Glutamatergic neuron (in vitro differentiated cells): ENCODE results near the gene URGCP. TPM values are rescaled to one million over a fixed set of nuclear protein-coding genes. Genes with fewer than 3 reads are reported as not detected.

Experiments
- DNase-seq: peaks from one replicate; pipeline ENCODE4 v3.0.0; 2022
- H3K27ac Mint-ChIP-seq: one replicate; pipeline ENCODE4 v1.8.0; 2020; ENCODE audit warnings: mild to moderate bottlenecking, mixed read lengths, inconsistent platforms; ENCODE audit not compliant: unreplicated experiment
- H3K27me3 Mint-ChIP-seq: one replicate; pipeline ENCODE4 v1.8.0; 2020; ENCODE audit warnings: mild to moderate bottlenecking, moderate library complexity, mixed read lengths, inconsistent platforms; ENCODE audit not compliant: unreplicated experiment
- H3K36me3 Mint-ChIP-seq: one replicate; pipeline ENCODE4 v1.8.0; 2020; ENCODE audit warnings: mild to moderate bottlenecking, mixed read lengths, inconsistent platforms; ENCODE audit not compliant: unreplicated experiment
- H3K4me1 Mint-ChIP-seq: one replicate; pipeline ENCODE4 v1.8.0; 2020; ENCODE audit warnings: mild to moderate bottlenecking, low read depth, mixed read lengths, inconsistent platforms; ENCODE audit not compliant: unreplicated experiment
- H3K4me3 Mint-ChIP-seq: one replicate; pipeline ENCODE4 v1.8.0; 2020; ENCODE audit warnings: mild to moderate bottlenecking, mixed read lengths, inconsistent platforms; ENCODE audit not compliant: unreplicated experiment
- H3K9me3 Mint-ChIP-seq: one replicate; pipeline ENCODE4 v1.8.0; 2020; ENCODE audit warnings: mild to moderate bottlenecking, moderate library complexity, mixed read lengths, inconsistent platforms; ENCODE audit not compliant: unreplicated experiment
- total RNA-seq: library from RNA; stranded (reverse); fragmentation: NEBNext Ultra II Directional; extraction: Animal tissue kit (Norgen Biotek cat#: 25700); gene quantifications from one replicate; pipeline ENCODE4 v1.2.1, GENCODE V29; 2021; ENCODE audit not compliant: unreplicated experiment
- TF ChIP-seq, protein P1 (sequence below): fragments of 200-600 bp; sonication (generic); IDR thresholded peaks from one replicate; pipeline ENCODE4 v1.5.0; 2021; ENCODE audit not compliant: partially characterized antibody, unreplicated experiment

The URGCP gene
- total RNA-seq, 1 donor from 2014 or later: 17.8 TPM

DNA sequence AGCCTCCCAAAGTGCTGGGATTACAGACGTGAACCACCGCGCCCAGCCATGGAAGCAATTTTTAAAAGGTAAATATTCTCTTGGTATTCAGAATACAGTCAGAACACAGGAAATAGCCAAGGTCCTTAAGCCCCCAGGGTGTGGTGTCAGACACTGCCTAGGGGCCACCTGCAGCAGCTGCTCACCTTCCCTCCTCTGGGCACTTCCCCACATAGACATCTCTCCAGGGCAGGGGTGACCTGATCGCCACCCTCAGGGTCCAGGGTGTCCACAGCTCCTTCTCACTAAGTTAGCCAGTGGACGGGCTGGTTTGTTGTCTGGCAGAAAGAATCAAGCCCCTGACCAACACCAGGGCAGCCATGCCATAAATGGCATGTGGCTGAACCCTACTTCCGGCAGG lies 15.9 kb downstream of the URGCP start:
- TF ChIP-seq, protein P1, sequence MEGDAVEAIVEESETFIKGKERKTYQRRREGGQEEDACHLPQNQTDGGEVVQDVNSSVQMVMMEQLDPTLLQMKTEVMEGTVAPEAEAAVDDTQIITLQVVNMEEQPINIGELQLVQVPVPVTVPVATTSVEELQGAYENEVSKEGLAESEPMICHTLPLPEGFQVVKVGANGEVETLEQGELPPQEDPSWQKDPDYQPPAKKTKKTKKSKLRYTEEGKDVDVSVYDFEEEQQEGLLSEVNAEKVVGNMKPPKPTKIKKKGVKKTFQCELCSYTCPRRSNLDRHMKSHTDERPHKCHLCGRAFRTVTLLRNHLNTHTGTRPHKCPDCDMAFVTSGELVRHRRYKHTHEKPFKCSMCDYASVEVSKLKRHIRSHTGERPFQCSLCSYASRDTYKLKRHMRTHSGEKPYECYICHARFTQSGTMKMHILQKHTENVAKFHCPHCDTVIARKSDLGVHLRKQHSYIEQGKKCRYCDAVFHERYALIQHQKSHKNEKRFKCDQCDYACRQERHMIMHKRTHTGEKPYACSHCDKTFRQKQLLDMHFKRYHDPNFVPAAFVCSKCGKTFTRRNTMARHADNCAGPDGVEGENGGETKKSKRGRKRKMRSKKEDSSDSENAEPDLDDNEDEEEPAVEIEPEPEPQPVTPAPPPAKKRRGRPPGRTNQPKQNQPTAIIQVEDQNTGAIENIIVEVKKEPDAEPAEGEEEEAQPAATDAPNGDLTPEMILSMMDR: no peak
- H3K27ac Mint-ChIP-seq: peak overlapping the region; percentile 33
- no peak overlapping the region for H3K4me3 Mint-ChIP-seq
- H3K36me3 Mint-ChIP-seq: no peaks in the 10 kb centered on the region
- no peak for DNase-seq
- peaks cover 4% of the 10 kb centered on the region for H3K27me3 Mint-ChIP-seq
- H3K4me1 Mint-ChIP-seq: peaks cover 9% of the 10 kb centered on the region
- peaks cover 1% of the 10 kb centered on the region for H3K9me3 Mint-ChIP-seq

DNA sequence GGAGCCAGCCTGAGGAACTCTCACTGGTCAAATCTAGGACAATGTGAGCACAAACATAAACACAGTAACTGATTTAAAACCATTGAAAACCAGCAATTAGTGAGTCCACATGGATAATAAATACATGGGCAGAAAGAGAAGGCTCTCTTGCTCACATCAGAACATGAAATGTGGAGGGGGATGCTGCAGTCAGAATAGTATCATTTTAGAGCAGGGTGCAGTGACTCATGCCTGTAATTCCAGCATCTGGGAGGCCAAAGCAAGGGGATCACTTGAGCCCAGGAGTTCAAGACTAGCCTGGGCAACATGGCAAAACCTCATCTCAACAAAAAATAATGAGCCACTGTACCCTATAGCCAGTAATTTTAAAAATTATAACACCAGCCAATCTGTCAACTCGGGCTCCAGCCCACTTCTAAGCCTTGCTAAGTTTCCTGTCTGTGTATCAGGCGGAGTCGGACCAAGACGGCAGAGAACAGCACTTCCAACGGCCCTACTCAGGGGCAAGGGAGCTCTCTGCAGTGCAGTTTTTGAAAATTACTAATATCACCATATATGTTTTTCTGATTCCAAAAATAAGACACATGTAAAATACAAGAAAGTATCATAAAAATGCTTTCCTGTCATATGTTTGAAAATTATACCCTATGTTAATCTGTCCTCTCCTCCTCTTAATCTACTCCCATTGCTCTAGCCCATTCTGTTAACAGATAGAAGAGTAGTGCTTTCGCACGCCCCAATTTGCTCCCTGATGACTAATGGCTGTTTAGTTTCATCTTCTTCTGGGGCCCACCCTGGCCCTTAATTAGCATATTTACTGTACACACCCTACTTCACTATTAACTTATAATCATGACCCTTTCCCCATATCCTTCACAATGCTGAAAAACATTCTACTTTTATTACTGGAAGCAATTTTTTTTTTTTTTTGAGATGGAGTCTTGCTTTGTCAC lies 17.1 kb downstream of the URGCP start:
- no peak for DNase-seq
- peaks cover 9% of the 10 kb centered on the region for H3K4me1 Mint-ChIP-seq
- H3K4me3 Mint-ChIP-seq: no peak overlapping the region
- H3K9me3 Mint-ChIP-seq: peaks cover 1% of the 10 kb centered on the region
- H3K36me3 Mint-ChIP-seq: no peaks in the 10 kb centered on the region
- peaks cover 4% of the 10 kb centered on the region for H3K27me3 Mint-ChIP-seq
- peak overlapping the region; percentile 17 for H3K27ac Mint-ChIP-seq
- TF ChIP-seq, protein P1: no peak

DNA sequence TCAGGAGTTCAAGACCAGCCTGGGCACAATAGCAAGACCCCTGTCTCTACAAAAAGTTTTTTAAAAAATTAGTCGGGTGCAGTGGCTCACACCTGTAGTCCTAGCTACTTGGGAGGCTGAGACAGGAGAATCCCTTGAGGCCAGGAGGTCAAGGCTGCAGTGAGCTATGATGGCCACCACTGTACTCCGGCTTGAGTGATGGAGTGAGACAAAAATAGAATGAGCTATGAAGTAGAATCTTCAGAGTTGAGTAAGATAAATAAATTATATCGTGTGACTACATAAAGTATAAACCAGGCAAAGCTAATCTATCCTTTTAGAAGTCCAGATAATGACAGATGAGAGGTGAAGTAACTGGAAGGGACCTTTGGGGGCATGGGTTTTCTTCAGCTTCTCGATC lies 21.8 kb downstream of the URGCP start:
- Mint-ChIP-seq H3K36me3 (peaks cover 7% of the 10 kb centered on the region), H3K4me1 (peaks cover 3% of the 10 kb centered on the region), H3K9me3 (peaks cover 3% of the 10 kb centered on the region), H3K27me3 (peaks cover 4% of the 10 kb centered on the region), H3K27ac (no peak overlapping the region), H3K4me3 (no peak overlapping the region)
- no peak for DNase-seq
- TF ChIP-seq, protein P1: no peak

DNA sequence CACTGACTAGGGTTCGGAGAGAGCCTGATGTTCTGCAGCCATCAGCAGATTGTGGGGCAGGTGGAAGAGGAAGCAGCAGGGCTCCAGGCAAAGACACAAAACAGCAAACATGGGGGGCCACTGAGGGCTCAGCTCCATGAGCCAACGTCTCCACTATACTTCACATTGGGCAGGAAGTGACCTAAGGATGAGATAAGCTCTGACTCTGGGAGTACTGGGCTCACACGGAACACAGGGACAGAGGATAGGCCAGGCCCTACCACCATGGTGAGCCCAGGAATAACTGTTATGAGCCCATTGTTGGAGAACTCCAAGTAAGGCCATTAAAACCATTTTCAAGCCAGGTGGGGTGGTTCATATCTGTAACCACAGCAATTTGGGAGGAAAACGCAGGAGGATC lies 22.2 kb downstream of the URGCP start:
- TF ChIP-seq, protein P1: no peak
- Mint-ChIP-seq H3K9me3 (peaks cover 3% of the 10 kb centered on the region), H3K4me1 (peaks cover 1% of the 10 kb centered on the region), H3K27me3 (peaks cover 4% of the 10 kb centered on the region), H3K36me3 (peaks cover 7% of the 10 kb centered on the region), H3K27ac (no peak overlapping the region), H3K4me3 (no peak overlapping the region)
- no peak for DNase-seq

DNA sequence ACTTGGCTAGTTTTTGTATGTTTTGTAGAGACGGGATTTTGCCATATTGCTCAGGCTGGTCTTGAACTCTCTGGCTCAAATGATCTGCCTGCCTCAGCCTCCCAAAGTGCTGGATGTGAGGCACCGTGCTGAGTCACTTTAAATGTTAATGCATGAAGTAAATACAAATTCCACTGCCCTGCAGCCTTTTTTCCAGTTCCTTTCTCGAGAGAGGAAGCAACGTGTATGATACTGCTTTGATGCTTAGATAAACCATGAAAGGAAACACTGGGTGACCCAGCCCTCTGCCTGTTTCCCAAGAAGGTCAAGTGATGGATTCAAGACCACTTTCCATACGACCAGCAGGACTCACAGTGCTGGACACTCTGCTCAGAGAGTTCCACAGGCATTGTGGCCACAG lies 25.8 kb downstream of the URGCP start:
- no peak for DNase-seq
- Mint-ChIP-seq H3K9me3 (peaks cover 4% of the 10 kb centered on the region), H3K27me3 (peaks cover 3% of the 10 kb centered on the region), H3K4me1 (no peaks in the 10 kb centered on the region), H3K27ac (no peak overlapping the region), H3K4me3 (no peak overlapping the region), H3K36me3 (peaks cover 10% of the 10 kb centered on the region)
- TF ChIP-seq, protein P1: no peak
